ENCODE results near the gene CYP2W1.
"Not testable (repeated sequence)": the region's sequence is repeated elsewhere in the genome, so short reads cannot be mapped to it uniquely, and the experiment has no call there.

The CYP2W1 gene

GRCh38 chr7:959271-959670 is 23.7 kb upstream of the CYP2W1 start:
- TF ChIP-seq CTCF (IDR thresholded peaks at IDR 0.05; ENCODE audit: low read length, missing control alignments), result no peak
- no peak for DNase-seq (ENCODE audit: low read depth)

GRCh38 chr7:959740-960139 is 23.2 kb upstream of the CYP2W1 start:
- DNase-seq (ENCODE audit: low read depth); H3K4me3 ChIP-seq (replicated peaks; ENCODE audit: low read depth, low read length): not testable (repeated sequence)

More at GRCh38 chr7:959271-959670, 23.7 kb upstream of the CYP2W1 start:
- no peak overlapping the region for H3K4me3 ChIP-seq (replicated peaks; ENCODE audit: low read depth, low read length)

- no peak overlapping the region for H3K4me3 ChIP-seq (replicated peaks; ENCODE audit: low read depth, low read length)
- no peak for DNase-seq (ENCODE audit: low read depth)
- TF ChIP-seq CTCF (IDR thresholded peaks at IDR 0.05; ENCODE audit: low read length, missing control alignments), result no peak
These were observed 22.6 kb upstream of the CYP2W1 start for GRCh38 chr7:960269-960871.

GRCh38 chr7:960972-961371 is 22.0 kb upstream of the CYP2W1 start:
- not testable (repeated sequence) for DNase-seq (ENCODE audit: low read depth); H3K4me3 ChIP-seq (replicated peaks; ENCODE audit: low read depth, low read length)

- DNase-seq (ENCODE audit: low read depth), result no peak
- no peak for TF ChIP-seq CTCF (IDR thresholded peaks at IDR 0.05; ENCODE audit: low read length, missing control alignments)
- H3K4me3 ChIP-seq (replicated peaks; ENCODE audit: low read depth, low read length), result no peak overlapping the region
These were observed 21.2 kb upstream of the CYP2W1 start for GRCh38 chr7:961546-962400.

- no peak for DNase-seq (ENCODE audit: low read depth)
- no peak for TF ChIP-seq CTCF (IDR thresholded peaks at IDR 0.05; ENCODE audit: low read length, missing control alignments)
- H3K4me3 ChIP-seq (replicated peaks; ENCODE audit: low read depth, low read length), result no peak overlapping the region
These were observed 20.4 kb upstream of the CYP2W1 start for GRCh38 chr7:962401-963081.

- no peak for TF ChIP-seq CTCF (IDR thresholded peaks at IDR 0.05; ENCODE audit: low read length, missing control alignments)
- H3K4me3 ChIP-seq (replicated peaks; ENCODE audit: low read depth, low read length), result no peak overlapping the region
- no peak for DNase-seq (ENCODE audit: low read depth)
These were observed 19.5 kb upstream of the CYP2W1 start for GRCh38 chr7:963236-964078.

All from fibroblast of pulmonary artery (primary cell).